SK-N-SH treated with all-trans-retinoic acid at 6 μM for 48 hours (cell line): ENCODE results near the gene PTPRG.

Experiments used
- ATAC-seq: fragments of 200-7000 bp; cut with Tn5 transposase; 3 replicates; pipeline ENCODE4 v1.9.1; 2020; ENCODE audit warnings: mild to moderate bottlenecking, moderate library complexity
- ARNTL ChIP-seq: fragments of 450-650 bp; formaldehyde crosslinking; IDR thresholded peaks from 2 replicates; pipeline ENCODE4 v1.5.0; 2020; ENCODE audit warnings: low read depth, mild to moderate bottlenecking, moderate library complexity, borderline replicate concordance
- BACH2 ChIP-seq: fragments of 250-450 bp; sonication (Bioruptor Pico); IDR thresholded peaks from 2 replicates; pipeline ENCODE4 v1.9.0; 2021; ENCODE audit warnings: mild to moderate bottlenecking, borderline replicate concordance
- CSDC2 ChIP-seq: fragments of 250-450 bp; sonication (Bioruptor Pico); IDR thresholded peaks from 2 replicates; pipeline ENCODE4 v1.5.0; 2020; ENCODE audit warnings: mild to moderate bottlenecking, moderate library complexity
- ESRRG ChIP-seq: fragments of 250-450 bp; sonication (Bioruptor Pico); IDR thresholded peaks from 2 replicates; pipeline ENCODE4 v1.6.1; 2021; ENCODE audit warnings: mild to moderate bottlenecking
- GLIS3 ChIP-seq: fragments of 250-450 bp; sonication (Bioruptor Pico); IDR thresholded peaks from 2 replicates; pipeline ENCODE4 v1.5.0; 2020; ENCODE audit warnings: mild to moderate bottlenecking, moderate library complexity
- OSR1 ChIP-seq: fragments of 250-450 bp; sonication (Bioruptor Pico); IDR thresholded peaks from 2 replicates; pipeline ENCODE4 v1.8.0; 2022; ENCODE audit warnings: moderate library complexity, mild to moderate bottlenecking, inconsistent platforms
- PPARA ChIP-seq: fragments of 250-450 bp; sonication (Bioruptor Pico); IDR thresholded peaks from 2 replicates; pipeline ENCODE4 v1.5.0; 2020; ENCODE audit warnings: mild to moderate bottlenecking, borderline replicate concordance
- RARB ChIP-seq: fragments of 250-450 bp; sonication (Bioruptor Pico); IDR thresholded peaks from 2 replicates; pipeline ENCODE4 v1.8.0; 2021; ENCODE audit warnings: mild to moderate bottlenecking, moderate library complexity
- SNAI2 ChIP-seq: fragments of 250-450 bp; sonication (Bioruptor Pico); IDR thresholded peaks from 2 replicates; pipeline ENCODE4 v1.5.0; 2020; ENCODE audit warnings: mild to moderate bottlenecking, moderate library complexity
- TCF4 ChIP-seq: fragments of 250-450 bp; sonication (Bioruptor Pico); IDR thresholded peaks from 2 replicates; pipeline ENCODE4 v1.8.0; 2021; ENCODE audit warnings: mild to moderate bottlenecking, moderate library complexity, borderline replicate concordance
- TOX ChIP-seq: fragments of 250-450 bp; sonication (Bioruptor Pico); IDR thresholded peaks from 2 replicates; pipeline ENCODE4 v1.8.0; 2021; ENCODE audit warnings: mild to moderate bottlenecking, moderate library complexity, borderline replicate concordance
- ZC3H10 ChIP-seq: fragments of 250-450 bp; sonication (Bioruptor Pico); IDR thresholded peaks from 2 replicates; pipeline ENCODE4 v1.5.1; 2021; ENCODE audit warnings: mild to moderate bottlenecking, moderate library complexity
- ZFP3 ChIP-seq: fragments of 250-450 bp; sonication (Bioruptor Pico); IDR thresholded peaks from 2 replicates; pipeline ENCODE4 v1.5.0; 2020; ENCODE audit warnings: mild to moderate bottlenecking, moderate library complexity
- ZNF565 ChIP-seq: fragments of 450-650 bp; formaldehyde crosslinking; conservative IDR thresholded peaks from 2 replicates; pipeline ENCODE4 v1.5.0; 2020; ENCODE audit warnings: low read depth, mild to moderate bottlenecking, moderate library complexity
- ZNF70 ChIP-seq: fragments of 450-650 bp; formaldehyde crosslinking; IDR thresholded peaks from 2 replicates; pipeline ENCODE4 v1.5.0; 2020; ENCODE audit warnings: mild to moderate bottlenecking, moderate library complexity
- ZNF8 ChIP-seq: fragments of 450-650 bp; formaldehyde crosslinking; IDR thresholded peaks from 2 replicates; pipeline ENCODE4 v1.5.0; 2020; ENCODE audit warnings: mild to moderate bottlenecking, moderate library complexity
- TF ChIP-seq, protein P1 (sequence below): fragments of 250-450 bp; sonication (Bioruptor Pico); IDR thresholded peaks from 2 replicates; pipeline ENCODE4 v1.5.0; 2020; ENCODE audit warnings: mild to moderate bottlenecking, moderate library complexity
- TF ChIP-seq, protein P2 (sequence below): fragments of 250-450 bp; sonication (Bioruptor Pico); IDR thresholded peaks from 2 replicates; pipeline ENCODE4 v1.5.1; 2021; ENCODE audit warnings: mild to moderate bottlenecking, moderate library complexity
- TF ChIP-seq, protein P3 (sequence below): fragments of 250-450 bp; sonication (Bioruptor Pico); IDR thresholded peaks from 2 replicates; pipeline ENCODE4 v1.8.0; 2020; ENCODE audit warnings: mild to moderate bottlenecking, moderate library complexity, borderline replicate concordance
- TF ChIP-seq, protein P4 (sequence below): fragments of 250-450 bp; sonication (Bioruptor Pico); IDR thresholded peaks from 2 replicates; pipeline ENCODE4 v1.5.1; 2020; ENCODE audit warnings: low read depth, mild to moderate bottlenecking, moderate library complexity

Gene PTPRG

DNA sequence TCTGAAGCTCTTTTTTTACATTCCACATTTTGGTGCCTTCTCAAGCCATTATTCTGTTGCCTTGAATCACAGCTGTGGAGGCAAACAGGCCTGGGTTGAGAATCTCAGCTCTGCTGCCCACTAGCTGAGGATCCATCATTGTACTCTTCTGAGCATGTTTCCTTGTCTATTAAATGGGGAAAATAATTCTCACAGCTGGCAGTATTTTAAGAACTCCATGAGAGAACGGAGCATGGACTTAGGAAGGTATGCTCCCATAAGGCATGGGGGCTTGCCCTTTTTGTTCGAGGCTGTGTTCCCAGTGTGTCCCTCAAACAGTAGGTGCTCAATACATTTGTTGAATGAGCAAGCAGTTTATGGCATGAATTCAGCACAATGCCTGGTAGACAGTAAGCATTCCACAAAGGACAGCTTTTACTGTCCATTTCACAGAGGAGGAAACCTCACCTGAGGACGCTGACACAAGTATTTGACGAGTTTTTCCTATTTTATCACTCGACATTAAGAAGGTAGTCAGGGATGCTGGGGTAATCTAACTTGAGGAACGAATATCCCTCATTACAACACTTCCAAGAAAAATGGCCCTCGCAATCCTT, 2.1 kb upstream of the PTPRG start (continued):
- TF ChIP-seq, protein P1, sequence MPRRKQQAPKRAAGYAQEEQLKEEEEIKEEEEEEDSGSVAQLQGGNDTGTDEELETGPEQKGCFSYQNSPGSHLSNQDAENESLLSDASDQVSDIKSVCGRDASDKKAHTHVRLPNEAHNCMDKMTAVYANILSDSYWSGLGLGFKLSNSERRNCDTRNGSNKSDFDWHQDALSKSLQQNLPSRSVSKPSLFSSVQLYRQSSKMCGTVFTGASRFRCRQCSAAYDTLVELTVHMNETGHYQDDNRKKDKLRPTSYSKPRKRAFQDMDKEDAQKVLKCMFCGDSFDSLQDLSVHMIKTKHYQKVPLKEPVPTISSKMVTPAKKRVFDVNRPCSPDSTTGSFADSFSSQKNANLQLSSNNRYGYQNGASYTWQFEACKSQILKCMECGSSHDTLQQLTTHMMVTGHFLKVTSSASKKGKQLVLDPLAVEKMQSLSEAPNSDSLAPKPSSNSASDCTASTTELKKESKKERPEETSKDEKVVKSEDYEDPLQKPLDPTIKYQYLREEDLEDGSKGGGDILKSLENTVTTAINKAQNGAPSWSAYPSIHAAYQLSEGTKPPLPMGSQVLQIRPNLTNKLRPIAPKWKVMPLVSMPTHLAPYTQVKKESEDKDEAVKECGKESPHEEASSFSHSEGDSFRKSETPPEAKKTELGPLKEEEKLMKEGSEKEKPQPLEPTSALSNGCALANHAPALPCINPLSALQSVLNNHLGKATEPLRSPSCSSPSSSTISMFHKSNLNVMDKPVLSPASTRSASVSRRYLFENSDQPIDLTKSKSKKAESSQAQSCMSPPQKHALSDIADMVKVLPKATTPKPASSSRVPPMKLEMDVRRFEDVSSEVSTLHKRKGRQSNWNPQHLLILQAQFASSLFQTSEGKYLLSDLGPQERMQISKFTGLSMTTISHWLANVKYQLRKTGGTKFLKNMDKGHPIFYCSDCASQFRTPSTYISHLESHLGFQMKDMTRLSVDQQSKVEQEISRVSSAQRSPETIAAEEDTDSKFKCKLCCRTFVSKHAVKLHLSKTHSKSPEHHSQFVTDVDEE (CRISPR knock-in tag) = no peak
- TF ChIP-seq ZNF8 (CRISPR knock-in tag) = no peak
- no peak for TF ChIP-seq ARNTL (CRISPR knock-in tag)
- TF ChIP-seq ZNF565 (CRISPR knock-in tag) = no peak
- TF ChIP-seq RARB (CRISPR knock-in tag) = no peak
- no peak for TF ChIP-seq SNAI2 (CRISPR knock-in tag)
- TF ChIP-seq TOX (CRISPR knock-in tag) = no peak

DNA sequence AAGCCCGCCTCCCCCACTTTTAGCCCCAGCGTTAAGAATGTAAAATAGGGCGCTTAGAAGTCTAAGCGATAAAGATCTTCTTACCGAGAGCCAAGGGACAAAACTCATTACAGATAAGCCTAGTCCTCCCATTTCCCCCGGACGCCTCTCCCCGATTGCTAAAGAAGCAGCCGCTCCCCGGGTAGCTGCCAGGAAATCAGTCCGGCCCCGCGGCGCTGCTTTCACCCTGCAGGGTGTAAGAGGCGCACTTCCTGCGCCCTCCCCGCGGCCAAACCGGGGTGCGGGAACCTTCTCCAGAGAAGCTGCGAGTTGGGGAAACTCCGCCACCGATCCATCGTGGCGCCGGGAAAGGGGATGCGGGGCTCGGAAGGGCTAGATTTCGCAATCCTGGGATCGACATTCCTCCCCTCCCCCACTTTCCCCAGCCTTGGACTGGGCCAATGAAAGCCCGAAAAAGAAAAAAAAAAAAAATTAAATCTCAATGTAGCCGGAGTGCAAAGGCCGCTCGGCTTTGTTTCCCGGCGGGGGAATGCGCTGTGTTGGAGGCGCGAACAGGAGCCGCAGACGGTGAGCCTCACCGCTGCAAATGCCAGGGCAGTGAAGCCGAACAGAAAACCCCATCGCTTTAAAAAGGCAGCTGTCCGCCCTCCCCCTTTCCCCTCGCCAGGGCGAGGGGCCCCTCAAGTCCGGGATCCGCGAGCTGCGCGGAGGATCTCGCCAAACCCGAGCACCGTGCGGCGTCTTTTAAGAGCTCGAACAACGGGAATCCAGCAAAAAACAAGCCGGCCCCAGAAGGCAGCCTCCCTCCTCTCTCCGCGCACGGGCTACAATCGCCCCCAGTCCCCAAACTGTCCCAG, 626 bp upstream of the PTPRG start:
- peak; percentile 49 for ATAC-seq
- TF ChIP-seq, protein P2, sequence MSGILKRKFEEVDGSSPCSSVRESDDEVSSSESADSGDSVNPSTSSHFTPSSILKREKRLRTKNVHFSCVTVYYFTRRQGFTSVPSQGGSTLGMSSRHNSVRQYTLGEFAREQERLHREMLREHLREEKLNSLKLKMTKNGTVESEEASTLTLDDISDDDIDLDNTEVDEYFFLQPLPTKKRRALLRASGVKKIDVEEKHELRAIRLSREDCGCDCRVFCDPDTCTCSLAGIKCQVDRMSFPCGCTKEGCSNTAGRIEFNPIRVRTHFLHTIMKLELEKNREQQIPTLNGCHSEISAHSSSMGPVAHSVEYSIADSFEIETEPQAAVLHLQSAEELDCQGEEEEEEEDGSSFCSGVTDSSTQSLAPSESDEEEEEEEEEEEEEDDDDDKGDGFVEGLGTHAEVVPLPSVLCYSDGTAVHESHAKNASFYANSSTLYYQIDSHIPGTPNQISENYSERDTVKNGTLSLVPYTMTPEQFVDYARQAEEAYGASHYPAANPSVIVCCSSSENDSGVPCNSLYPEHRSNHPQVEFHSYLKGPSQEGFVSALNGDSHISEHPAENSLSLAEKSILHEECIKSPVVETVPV = no peak
- TF ChIP-seq ESRRG (CRISPR knock-in tag) (0 out of 2 replicates have a peak, but pooled peaks have one; percentile 8), PPARA (no peak), SNAI2 (CRISPR knock-in tag) (no peak), ZFP3 (CRISPR knock-in tag) (no peak), CSDC2 (no peak), ARNTL (CRISPR knock-in tag) (no peak)
- TF ChIP-seq, protein P3, sequence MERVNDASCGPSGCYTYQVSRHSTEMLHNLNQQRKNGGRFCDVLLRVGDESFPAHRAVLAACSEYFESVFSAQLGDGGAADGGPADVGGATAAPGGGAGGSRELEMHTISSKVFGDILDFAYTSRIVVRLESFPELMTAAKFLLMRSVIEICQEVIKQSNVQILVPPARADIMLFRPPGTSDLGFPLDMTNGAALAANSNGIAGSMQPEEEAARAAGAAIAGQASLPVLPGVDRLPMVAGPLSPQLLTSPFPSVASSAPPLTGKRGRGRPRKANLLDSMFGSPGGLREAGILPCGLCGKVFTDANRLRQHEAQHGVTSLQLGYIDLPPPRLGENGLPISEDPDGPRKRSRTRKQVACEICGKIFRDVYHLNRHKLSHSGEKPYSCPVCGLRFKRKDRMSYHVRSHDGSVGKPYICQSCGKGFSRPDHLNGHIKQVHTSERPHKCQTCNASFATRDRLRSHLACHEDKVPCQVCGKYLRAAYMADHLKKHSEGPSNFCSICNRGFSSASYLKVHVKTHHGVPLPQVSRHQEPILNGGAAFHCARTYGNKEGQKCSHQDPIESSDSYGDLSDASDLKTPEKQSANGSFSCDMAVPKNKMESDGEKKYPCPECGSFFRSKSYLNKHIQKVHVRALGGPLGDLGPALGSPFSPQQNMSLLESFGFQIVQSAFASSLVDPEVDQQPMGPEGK (CRISPR knock-in tag) = peak; percentile 75; the same call in 1 of the 2 replicates

DNA sequence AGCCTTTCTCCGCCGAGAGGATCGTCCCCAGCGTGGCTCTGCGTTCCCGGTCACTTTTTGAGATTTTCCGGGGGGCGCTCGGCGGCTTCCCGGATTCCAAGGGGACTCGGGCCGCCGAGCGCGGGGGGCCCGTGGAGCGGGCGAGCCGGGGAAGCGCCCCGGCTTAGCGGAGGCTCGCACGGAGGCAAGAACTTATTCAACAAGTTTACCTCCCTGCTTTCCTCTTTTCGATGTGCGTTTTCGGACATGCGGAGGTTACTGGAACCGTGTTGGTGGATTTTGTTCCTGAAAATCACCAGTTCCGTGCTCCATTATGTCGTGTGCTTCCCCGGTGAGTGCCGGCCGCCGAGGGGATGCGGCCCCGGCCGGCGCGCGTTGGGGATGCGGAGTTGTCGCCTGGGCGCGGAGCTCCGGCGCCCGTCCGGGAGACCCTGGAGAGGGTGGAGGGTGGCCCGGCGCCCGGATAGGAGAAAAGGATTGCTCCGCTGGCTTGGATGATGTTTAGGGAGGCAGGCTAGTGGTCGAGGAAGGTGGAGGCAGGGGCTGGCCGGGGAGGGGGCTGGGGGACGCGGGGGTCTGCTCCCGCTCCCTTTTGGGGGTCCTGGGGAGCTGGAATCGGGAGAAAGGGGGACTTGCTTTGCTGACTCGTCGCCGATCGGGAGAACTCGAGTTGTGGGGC, 810 bp downstream of the PTPRG start:
- ATAC-seq = peak; percentile 2; the same call in 1 of the 3 replicates
- TF ChIP-seq BACH2 (CRISPR knock-in tag) (no peak), TOX (CRISPR knock-in tag) (no peak), ZNF8 (CRISPR knock-in tag) (no peak)
- TF ChIP-seq, all 23 proteins: peak for 0

DNA sequence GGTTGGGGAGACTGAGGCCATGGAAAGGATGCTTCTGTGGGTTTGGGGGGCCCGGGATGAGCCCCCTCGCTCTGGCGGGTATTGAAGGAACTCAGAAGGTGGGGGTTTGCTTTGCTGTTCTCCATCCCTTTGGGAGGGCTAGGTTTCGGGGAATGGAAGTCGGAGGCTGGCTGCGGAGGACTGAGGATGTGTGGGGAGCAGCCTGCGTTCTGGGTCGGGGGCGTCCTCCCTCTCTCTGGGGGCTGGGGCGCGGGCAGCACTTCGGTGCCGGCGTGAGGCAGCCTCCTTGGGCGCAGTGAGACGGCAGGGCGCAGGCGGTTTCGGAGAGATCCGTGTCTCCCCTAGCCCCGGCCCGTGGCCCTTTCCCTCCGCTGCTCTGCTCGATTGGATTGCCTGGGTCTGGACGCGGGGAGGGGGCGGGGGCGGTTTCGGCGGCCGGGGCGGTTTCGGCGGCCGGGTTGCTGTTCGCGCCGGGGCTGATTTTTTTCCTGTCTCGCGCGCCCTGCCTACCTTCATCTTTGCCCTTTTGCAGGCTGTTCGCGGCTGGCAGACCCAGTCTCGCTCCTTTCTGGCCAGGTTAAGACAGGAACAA, 1.4 kb downstream of the PTPRG start:
- no peak for TF ChIP-seq OSR1 (CRISPR knock-in tag)
- TF ChIP-seq SNAI2 (CRISPR knock-in tag) = no peak
- TF ChIP-seq TCF4 (CRISPR knock-in tag) = no peak
- TF ChIP-seq ZNF70 (CRISPR knock-in tag) = no peak
- TF ChIP-seq, protein P1 (CRISPR knock-in tag) = no peak
- TF ChIP-seq, protein P2 = no peak
- TF ChIP-seq ZNF8 (CRISPR knock-in tag) = no peak
- TF ChIP-seq, protein P4, sequence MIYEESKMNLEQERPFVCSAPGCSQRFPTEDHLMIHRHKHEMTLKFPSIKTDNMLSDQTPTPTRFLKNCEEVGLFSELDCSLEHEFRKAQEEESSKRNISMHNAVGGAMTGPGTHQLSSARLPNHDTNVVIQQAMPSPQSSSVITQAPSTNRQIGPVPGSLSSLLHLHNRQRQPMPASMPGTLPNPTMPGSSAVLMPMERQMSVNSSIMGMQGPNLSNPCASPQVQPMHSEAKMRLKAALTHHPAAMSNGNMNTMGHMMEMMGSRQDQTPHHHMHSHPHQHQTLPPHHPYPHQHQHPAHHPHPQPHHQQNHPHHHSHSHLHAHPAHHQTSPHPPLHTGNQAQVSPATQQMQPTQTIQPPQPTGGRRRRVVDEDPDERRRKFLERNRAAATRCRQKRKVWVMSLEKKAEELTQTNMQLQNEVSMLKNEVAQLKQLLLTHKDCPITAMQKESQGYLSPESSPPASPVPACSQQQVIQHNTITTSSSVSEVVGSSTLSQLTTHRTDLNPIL (CRISPR knock-in tag) = no peak
- TF ChIP-seq GLIS3 (CRISPR knock-in tag) = no peak
- TF ChIP-seq BACH2 (CRISPR knock-in tag) = no peak
- no peak for TF ChIP-seq ZC3H10 (CRISPR knock-in tag)
- peak; percentile 33 for ATAC-seq
